ENCODE measurements around the gene MYO5B.

DNA sequence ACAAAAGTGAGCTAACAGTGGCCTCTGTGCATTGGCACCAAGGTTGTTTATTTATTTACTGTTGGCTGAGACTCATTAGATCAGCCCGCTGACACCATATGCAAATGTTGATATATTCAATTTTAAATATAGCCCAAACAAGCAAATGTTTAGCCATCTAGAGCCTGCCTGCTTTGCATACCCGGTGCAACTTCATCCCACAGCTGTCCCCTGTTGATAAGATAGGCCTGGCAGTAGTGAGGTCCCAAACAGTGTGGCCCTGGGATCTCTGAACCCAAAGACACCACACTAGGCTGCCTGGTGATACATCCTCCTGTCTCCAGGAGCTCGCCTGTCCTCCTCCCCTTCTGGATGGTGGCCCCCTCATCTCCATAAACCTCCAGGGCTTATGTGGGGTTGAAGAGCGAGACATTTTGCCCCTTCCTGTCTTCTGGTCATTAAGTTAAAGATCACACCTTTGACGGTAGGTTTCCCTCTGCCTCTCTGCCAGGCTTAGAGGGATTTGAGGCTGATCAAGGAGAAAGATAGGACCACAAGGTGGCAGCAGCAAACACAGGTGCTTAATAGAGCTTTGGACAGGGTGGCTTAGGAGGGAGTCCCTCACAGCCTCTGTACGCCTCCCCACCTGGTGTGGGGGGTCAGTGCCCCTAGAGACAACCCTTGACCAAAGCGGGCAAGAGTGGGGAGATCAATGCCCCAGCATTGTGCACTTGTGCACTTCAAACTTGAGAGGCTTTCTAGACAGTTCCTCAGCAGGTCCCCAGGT, 23.7 kb upstream of the MYO5B start:
- TF ChIP-seq, protein P1, sequence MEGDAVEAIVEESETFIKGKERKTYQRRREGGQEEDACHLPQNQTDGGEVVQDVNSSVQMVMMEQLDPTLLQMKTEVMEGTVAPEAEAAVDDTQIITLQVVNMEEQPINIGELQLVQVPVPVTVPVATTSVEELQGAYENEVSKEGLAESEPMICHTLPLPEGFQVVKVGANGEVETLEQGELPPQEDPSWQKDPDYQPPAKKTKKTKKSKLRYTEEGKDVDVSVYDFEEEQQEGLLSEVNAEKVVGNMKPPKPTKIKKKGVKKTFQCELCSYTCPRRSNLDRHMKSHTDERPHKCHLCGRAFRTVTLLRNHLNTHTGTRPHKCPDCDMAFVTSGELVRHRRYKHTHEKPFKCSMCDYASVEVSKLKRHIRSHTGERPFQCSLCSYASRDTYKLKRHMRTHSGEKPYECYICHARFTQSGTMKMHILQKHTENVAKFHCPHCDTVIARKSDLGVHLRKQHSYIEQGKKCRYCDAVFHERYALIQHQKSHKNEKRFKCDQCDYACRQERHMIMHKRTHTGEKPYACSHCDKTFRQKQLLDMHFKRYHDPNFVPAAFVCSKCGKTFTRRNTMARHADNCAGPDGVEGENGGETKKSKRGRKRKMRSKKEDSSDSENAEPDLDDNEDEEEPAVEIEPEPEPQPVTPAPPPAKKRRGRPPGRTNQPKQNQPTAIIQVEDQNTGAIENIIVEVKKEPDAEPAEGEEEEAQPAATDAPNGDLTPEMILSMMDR (optimal IDR thresholded peaks at IDR 0.05 in 1 of 3, IDR thresholded peaks at IDR 0.05 in 1 of 3, conservative IDR thresholded peaks at IDR 0.05 in 1 of 3; ENCODE audit: extremely low read depth in 1 of 3, insufficient read depth in 2 of 3, low read length in 3 of 3): peak; percentile 56 to 67 (median 58)
- no peak for TF ChIP-seq EZH2 (IDR thresholded peaks at IDR 0.05; ENCODE audit: low read length)

All from keratinocyte (primary cell).